ENCODE results near the gene RPS6KA2.

Gene RPS6KA2

DNA sequence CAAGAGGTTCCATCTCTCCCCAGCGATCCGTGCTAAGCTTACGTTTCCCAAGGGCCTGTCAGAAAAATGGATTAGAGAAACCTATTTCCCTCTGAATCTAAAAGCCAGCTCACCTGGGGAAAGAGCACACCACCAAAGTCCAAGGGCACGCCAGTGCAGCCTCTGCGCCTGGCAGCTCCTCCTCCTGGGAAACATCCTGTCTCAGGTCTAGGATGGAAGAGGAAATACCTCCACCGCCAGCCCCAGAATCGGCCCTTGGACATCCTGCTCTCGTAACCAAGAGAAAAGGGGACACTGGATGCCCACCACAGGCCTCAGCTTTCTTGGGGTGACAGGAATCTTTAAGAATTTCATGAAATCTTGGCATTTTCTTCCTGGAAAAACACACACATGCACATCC lies 59.2 kb downstream of the RPS6KA2 start:
- DNase-seq, result no peak

DNA sequence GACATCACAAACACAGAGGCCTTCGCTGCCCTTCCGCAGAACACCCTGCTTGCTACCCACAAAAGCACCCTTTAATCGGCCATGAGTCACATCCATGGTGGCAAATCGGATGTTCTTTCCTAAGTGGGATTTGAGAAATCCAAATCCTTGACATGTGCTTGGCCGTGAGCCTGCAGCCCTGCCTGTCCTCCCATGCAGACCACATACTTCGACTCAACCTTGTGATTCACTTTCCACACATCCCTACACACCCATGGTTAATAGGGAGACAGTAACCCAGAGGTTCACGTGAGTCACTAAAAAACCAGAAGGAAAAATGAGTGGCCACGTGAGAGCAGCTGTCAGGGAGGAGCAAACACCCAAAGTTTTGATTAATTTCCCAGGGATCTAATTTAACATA lies 59.9 kb downstream of the RPS6KA2 start:
- no peak for DNase-seq

DNA sequence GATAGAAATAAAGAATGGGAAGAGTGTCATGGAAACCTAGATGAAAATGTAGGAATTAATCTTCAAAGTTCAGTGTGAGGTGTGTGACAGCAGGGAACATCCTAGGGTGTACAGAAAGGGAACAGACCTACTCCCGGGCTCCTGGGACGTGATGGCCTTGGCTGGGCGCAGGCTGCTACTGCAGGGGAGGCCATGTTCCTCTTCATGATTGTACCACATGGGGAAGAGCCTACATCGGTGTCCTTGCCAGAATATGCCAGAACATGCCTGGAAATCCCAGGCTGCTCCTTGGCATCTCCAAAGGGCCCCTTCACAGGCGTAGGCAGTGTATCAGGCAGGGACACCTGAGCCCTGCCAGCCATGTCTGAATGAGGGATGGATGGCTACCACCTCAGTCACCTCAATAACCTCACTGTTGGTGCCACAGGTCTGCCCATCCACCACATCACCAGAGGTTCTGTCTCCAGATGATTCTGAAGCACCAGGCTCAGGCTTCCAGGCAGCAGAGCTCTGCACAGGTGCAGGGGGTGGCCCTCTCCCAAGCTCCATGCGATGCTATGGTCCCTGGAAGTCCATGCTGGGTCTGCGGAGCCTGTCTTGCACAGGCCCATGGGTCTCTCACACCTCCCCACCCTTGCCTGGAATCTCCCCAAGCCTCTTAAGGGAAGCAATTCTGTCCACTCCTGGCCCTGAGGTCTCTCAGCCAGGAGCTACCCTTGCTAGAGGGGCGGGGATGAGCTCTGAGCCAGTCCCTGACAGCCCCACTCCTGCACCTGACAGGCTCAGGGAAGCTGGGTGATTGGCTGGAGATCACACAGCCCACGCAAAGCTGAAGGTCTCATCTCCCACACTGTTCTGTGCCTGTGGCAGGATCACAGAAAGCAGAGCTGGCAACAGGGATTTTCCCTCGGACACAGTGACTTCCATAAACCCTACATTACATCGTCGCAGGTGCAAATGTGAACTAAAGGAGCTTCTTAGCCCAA lies 60.7 kb downstream of the RPS6KA2 start:
- no peak for DNase-seq

DNA sequence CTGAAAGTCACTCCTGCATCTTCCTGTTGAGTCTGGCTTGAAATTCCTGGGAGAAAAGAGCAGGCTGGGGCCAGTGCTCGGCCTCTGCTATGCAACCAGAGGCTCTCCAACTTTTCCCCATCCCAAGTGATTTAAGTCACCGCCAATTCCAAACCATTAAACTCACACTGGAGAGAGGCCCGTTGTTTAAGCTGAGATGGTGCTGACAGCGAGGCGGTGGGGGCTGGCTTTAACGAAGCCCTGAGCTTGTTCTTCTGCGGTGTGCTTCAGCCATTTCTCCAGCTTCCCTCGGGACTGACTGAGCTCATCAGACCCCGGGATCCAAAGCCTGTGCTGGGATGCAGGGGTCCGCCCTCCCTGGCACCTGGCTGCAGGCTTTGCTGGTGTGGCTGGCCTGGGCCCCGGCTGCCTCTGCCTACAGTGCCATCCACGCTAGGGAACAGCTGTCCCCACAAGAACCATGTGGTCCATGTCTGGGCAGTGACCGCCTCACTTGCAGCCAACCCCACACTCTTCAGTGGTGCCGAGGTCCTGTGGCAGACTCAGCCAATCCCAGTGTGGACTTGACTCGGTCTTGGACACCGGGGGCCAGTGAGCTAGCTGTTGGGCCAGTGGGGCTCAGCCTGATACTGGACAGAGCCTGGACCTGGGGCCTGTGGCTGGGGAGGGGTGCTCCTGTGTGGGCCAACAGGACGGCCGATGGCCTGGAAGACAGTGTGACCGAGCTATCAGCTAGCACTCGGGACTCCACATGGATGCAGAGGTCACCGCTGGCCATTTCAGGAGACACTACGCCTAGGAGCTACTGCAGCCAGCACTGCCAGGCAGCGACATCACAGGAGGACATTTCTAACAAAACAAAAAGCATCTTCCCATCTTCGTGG lies 61.7 kb downstream of the RPS6KA2 start:
- DNase-seq, result no peak

DNA sequence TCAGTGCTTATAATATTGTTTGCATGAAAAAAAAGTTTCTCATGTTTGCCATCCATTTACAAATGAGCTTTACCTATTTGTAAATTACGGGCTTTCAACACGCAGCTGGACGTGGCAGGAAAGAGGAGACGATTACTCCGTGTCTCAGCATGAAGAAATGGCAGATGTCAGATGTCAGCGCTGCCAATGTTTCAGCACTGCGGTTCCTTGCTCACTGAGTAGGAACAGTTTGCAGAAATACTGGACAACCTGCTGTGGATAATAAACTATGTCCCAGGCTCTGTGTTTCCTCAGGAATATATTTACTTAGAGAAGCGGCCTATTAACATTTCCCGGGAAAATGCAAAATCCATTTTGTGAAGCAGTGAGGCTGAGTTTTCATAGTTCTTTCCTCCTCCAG lies 63.2 kb downstream of the RPS6KA2 start:
- DNase-seq, result no peak

DNA sequence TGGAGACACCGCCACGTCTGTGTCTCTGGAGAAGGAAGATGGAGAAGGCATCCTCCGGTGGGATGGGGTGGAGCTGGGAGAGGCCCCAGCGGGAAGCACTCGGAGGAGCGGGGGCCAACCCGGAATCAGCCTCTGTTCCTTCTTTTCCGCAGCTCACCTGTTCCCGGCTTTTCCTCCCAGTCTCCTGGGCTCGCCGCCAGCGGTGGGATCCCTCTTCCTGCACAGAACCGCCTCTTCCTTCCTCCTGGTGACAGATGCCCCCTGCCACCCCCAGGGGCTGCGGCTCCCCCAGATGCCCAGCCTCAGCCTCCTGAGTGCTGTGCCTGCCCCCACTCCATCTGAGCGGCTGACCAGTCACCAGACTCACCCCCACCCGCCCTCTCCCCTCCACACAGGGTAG lies 63.9 kb downstream of the RPS6KA2 start:
- DNase-seq, result no peak

DNA sequence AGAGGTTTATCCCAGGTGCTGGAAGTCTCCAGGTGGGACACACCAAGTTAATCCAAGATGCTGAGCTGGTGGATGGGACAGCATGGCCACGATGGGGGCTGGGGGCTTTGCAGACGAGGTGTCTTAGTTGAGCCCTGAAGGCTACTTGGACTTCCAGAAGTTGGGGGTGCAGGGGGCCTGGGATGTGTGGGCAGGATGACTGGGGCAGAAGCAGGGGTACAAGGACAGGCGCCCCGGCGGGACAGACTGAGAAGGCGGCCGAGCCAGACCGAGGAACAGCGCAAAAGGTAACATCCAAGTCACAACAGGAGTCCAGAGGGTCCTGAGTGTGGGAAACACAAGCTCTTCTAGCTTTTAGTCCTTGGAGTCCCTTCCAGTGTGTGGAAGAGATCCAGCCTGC lies 64.3 kb downstream of the RPS6KA2 start:
- DNase-seq, result no peak

DNA sequence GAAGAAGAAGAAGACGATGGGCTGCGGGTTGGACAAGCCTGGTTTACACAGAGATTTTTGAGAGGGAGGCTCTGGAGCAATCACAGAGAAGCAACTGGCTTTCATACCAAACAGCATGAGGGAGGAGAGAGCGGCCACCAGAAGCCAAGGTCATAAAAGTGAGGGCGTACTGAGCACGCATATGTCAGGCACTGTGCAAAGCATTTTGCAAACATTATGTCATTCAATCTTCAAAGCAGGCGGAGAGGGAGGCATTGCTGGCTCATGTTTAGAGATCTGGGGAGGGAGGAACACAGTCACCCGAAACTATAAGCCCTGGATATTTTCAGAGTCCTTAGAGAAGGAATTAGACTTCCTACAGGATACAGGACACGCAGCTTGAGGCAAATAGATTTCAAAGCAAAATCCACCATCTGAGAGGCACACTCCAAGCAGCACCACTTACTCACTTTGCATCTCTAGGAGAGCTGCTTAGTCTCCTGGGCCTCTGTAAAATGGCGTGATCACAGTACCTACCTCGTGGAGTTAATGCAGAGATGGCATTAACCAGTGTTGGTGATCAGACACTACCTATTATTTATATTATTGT lies 65.2 kb downstream of the RPS6KA2 start:
- DNase-seq, result no peak

DNA sequence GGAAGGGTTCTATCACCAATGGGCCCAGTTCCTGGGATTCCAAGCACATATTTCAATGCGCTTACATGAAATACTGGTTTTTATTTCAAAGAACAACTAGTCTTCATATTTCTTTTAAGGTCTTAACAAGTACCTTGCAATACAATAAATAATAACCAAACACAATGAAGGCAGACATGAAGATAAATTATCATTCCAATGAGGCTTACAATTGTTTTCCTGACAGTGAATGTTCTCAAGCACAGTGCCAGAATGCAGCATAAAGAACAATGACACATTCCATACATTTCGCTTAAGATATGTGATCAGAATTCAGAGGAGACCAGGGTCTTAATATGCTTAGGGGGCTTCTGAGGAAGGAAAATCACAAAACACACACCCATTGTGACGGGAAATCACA lies 66.8 kb downstream of the RPS6KA2 start:
- no peak for DNase-seq

DNA sequence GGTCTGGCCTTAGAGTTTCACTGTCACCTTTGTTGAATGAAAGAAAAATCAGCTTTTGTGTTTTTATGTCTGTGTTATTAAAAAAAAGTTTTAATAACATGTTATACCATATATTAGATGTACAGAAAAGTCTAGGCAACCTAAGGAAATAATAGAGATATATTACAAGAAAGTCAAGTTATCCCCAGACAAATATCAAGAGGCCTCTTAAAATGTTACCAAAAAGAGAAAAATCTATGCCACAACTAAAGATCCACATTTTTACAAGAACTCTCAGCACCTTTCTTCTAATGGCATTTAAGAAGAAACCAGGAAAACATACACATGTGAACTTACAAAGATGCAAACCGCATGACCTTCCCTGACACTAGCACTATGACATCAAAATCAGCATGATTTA lies 67.4 kb downstream of the RPS6KA2 start:
- DNase-seq, result no peak

DNA sequence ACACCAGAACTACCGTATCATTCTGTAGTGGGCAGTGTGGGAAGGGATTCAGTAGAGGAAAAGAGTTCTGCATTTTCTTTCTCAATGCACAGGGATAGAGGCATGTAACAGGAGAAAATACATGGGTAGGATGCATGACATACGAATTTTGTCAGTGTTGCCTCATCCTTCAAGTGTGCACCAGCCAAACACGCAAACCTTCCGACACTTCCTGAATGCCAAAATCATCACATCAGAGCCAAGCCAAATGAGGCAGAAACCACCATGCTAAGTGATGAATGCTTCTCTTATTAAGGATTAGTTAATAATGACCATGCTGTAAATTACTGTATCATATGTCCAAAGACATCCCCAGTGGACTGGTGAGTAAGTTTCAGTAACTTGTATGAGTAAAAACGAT lies 67.8 kb downstream of the RPS6KA2 start:
- no peak for DNase-seq

DNA sequence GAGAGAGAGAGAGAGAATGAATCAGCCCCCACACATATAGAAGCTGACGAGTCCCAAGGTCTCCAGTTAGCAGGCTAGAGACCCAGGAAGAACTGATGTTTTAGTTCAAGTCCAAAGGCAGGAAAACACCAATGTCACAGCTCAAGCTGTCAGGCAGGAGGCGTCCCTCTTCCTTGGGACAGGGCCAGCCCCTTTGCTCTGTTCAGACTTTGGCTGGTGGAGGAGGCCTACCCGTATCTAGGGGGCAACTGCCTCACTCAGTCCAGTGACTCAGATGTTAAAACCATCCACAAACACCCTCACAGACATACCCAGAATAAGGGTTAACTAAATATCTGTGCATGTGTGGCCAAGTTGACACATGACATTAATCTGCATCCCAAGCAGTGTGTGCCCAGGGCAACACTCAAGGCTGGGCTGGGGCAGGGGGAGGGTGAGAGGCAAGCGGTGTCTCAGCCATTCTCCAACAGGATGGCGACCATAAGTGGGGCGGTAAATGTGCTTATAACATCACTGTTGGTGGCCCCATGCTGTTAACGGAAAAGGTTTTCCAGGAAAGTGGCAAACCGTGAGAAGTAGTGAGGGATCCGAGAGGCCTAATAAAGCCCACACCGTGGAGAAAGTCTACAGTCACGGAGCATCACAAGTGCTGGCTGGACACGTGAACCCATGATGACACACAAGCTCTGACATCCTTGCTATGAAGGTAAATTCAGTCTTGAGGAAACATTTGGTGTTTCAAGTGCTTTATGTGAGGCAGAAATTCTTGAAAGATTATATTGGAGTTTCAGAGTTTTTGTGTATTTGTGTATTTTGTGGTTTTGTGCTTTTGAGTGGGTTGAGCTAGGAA lies 68.7 kb downstream of the RPS6KA2 start:
- DNase-seq, result no peak

DNA sequence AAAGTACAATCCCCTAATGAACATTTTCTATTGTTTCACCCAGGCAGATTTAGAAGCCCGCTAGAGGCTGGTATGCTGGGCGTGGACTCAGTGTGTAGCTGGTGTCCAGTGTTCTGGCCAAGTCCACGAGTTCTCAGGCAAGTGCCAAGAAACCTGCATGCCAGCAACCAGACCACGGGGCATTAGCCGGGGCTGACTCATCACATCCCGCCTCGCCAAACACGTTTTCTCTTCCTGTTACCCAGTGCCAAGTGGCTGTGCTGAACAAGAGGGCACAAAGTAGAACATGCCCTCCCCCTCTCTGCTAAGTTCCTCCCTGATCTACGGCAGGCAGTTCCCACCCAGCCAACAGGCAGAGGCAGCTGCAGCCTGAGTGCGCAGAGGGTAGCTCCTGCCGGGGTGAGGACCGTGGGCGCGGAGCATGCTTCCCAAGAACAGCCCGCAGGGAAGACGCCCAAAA lies 70.2 kb downstream of the RPS6KA2 start:
- DNase-seq, result no peak

DNA sequence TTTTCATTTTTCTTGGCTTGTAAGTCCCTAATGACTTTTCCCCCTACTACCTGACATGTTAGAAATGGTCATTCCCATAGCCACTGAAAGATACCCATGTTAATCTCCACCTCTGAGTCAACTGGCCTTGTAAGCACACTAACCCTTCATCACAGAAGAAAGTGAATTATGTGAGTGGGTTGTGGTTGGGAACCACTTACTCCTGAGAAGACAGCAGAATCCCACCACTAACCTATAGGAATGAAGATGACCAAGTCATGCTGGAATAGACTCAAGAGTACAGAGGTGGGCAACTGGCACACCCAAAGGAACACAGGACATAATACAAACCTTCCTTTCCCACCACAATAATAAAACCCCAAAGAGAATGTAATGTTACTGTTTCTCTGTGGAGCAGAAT lies 70.7 kb downstream of the RPS6KA2 start:
- DNase-seq, result no peak

DNA sequence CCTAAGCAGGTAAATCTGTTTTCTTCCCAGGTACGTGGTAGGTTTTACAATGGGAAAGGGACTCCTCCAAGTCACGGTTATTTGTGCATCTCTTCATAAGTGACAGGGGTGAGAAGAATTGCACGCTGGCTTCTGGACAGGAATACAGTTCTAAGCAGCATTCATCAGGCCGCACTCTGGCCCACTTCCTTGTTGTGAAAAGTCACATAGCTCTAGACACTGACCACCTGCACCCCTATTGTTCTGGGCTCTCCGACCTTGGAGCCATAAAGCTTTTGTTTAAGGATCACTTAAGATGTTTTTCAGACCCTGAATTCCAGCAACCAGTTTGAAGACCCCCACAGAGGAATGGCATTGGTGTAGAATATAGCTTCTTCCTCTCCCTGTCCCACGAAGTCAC lies 72.0 kb downstream of the RPS6KA2 start:
- no peak for DNase-seq

DNA sequence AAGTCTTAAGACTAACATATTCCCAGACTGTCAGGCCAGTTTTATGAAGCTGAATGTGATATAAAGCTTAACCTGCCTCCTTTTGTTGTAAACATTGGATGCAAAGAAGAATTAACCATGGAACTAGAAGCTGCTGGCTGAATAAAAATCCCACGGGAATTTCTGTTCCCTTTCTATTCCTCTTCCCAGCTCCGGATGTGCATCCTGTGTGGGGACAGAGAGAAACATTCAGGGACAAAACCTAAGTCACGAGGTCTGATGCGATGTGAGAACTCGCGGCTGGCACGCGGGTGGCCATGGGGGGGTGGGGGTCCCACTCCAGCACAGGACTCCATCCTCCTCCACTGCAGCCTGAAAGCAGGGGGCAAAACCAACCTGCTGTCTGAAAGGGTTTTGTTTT lies 72.7 kb downstream of the RPS6KA2 start:
- DNase-seq, result no peak

DNA sequence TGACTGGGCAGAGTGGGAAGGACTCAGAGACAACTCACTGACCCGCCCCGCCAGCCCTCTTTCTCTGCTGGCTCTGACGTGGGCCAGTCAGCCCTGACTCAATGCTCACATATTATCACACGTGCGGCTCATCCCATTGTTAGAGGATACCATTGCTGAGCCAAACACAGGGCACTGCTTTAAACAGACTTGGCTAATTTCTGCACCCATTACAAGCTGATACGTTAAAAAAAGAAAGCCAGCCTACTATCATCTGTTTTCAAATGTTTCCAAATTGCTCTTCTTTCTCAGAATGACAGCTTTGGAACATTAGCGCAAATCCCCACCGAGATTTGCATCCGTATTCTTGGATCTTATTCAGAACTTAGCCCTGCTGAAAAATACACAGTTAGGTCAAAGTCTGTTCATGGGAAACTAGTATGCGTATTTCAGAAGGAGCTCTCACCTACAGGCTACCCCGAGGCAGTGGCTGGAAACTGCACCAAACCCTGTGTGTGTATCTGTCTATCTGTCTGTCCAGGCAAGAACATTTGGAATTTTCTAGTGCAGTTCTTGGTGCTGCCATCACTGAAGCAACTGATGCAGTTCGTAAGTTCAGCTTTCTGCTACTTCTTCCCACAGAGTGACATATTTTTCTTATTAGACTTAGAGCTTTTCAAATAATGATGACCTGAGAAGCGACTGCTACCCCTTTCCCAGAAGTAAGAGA lies 73.3 kb downstream of the RPS6KA2 start:
- DNase-seq, result no peak

DNA sequence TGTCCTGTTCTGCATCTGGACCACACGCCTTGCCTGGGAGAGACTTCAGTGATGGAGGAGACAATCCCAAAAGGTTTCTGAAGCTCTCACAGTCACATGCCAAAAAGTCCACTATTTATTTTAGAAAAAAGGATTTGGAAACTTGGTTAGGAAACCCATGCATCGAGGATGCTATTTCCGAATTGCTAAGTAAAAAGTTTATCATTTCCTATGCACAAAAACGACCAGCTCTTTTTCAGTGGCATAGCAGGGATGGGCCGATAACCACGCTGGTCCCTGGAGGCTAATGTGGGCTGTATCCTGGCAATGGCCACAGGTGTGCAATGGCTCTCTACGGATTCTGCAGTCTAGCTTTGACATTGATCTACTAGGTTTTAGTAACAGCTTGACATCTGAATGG lies 74.5 kb downstream of the RPS6KA2 start:
- DNase-seq, result no peak

DNA sequence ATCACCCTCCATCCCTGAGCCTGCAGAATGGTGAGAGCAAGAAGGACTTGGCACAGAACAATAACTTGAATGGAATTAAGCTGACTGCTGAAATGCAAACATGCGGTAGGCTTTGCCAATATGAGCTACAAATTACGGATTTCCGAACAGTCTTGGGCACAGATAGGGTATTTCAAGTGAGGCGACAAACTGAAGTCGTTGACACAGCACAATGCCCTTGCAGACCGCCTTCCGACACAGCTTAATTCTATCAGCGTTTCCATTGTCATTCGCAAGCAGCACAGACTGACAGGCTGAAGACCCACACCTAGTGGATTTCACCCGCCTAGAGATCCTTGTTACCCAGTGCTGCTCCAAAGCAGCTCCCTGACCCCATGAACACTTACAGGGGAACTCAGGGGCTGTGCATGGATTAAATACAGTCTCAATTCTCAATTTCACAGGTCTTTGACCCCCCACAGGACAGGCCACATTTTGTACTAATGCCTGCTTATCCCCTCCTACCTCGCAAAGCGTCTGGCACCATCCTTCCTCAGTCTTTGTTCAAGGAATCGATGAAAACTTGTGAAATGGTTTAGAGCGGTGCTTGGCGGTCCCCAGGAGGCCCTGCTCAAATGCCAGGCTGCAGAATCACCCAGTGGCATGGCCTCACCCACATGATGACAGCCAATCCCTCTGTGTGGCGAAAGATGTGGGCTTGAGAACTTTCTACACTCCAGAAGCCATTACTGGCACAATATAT lies 75.1 kb downstream of the RPS6KA2 start:
- no peak for DNase-seq

DNA sequence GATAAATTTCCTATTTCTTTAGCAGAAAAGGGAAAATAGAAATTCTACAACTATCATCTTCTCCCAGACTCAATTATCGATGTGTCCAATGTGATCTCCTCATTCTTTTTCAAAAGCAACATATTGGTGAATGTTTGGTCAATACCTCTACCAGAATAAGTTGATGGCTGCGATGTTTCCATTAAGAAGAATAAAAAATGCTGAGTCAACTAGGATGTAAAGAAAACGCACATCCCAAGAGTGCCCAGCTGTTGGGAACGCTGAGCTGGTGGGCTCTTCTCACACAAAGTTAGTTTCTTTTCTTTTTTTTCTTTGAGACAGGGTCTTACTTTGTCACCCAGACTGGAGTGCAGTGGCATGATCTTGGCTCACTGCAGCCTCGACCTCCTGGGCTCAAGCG lies 80.4 kb downstream of the RPS6KA2 start:
- DNase-seq, result no peak

Measured in NCI-H1436 (cell line).